Measurements from ENCODE around the gene NRCAM. TPM values are rescaled to one million over a fixed set of nuclear protein-coding genes. Genes with fewer than 3 reads are reported as not detected.

The NRCAM gene
- total and polyA plus RNA-seq, 2 of the 8 experiments (the other 6 are each of a cell fraction or from before 2014, with no cell fraction given) = 2.7 to 3.8 TPM

DNA sequence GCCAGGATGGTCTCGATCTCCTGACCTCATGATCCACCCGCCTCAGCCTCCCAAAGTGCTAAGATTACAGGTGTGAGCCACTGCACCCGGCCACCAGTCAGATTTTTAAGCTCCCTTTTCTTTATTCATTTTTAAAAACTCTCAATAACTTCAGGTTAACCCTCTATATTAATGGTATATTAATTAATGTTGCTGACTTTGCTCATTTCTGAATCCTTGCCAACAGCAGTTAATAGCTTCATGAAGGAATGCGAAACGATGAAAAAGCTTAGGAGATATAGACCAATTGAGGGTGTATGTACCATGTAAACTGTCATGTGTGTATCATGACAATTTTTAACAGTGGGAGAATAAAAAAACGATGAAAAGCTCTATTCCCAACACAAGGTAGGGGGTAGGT is 42.2 kb upstream of the NRCAM start:
- CTCF ChIA-PET (ENCODE audit: partially characterized antibody) = interaction anchor here (0.6 to 5.4 kb wide), 15 partner anchors 11 to 1501 kb away, joined by 3 to 42 read pairs (median 3); partner anchors contain the start of gene PNPLA8
- no peak for FAIRE-seq

More for the DNA sequence above, 42.2 kb upstream of the NRCAM start:
- peaks cover 0 to 11% (median 0%) of the 10 kb centered on the region in 4 experiments; a peak in 2 of 8 replicates for H3K36me3 ChIP-seq (ENCODE audit: control insufficient read depth in 2 of 4, insufficient read depth in 4 of 4, low read length in 3 of 4)
- H2BK5ac ChIP-seq (ENCODE audit: low read depth, low read length) = no peak overlapping the region
- H2BK15ac ChIP-seq (ENCODE audit: low read length) = no peak overlapping the region
- no peaks in the 10 kb centered on the region for H3K79me2 ChIP-seq (ENCODE audit: control insufficient read depth in 1 of 2, insufficient read depth in 2 of 2, low read length in 2 of 2)
- H4K91ac ChIP-seq (replicated peaks; ENCODE audit: insufficient read length, low read length) = no peak overlapping the region
- no peak overlapping the region for H2BK120ac ChIP-seq (replicated peaks; ENCODE audit: low read depth, low read length)
- H3K23ac ChIP-seq (ENCODE audit: insufficient read length) = no peak overlapping the region
- no peak overlapping the region for H3K4ac ChIP-seq (replicated peaks; ENCODE audit: insufficient read length, low read depth, low read length)
- H3K79me1 ChIP-seq (ENCODE audit: low read depth, low read length) = no peaks in the 10 kb centered on the region
- H3K4me1 ChIP-seq (replicated peaks in 1 of 4; ENCODE audit: control insufficient read depth in 3 of 4, insufficient read depth in 4 of 4, low read length in 3 of 4) = no peaks in the 10 kb centered on the region
- H3K56ac ChIP-seq (replicated peaks; ENCODE audit: insufficient read length, low read depth, low read length) = no peak overlapping the region
- H2AK5ac ChIP-seq (ENCODE audit: low read depth, low read length) = no peak overlapping the region
- no peaks in the 10 kb centered on the region for H3K23me2 ChIP-seq (ENCODE audit: low read depth, low read length)
- H3K4me3 ChIP-seq (ENCODE audit: extremely low read depth in 1 of 4, insufficient read depth in 2 of 4, low read depth in 3 of 4, low read length in 4 of 4) = no peak overlapping the region
- H3K9me3 ChIP-seq (ENCODE audit: insufficient read depth in 2 of 2, low read depth in 1 of 2, low read length in 1 of 2) = no peaks in the 10 kb centered on the region
- no peaks in the 10 kb centered on the region for H4K20me1 ChIP-seq (replicated peaks in 1 of 2; ENCODE audit: control insufficient read depth in 1 of 2, insufficient read depth in 2 of 2, low read length in 2 of 2)
- H3K9ac ChIP-seq (replicated peaks in 1 of 4; ENCODE audit: extremely low read depth in 1 of 4, low read depth in 3 of 4, low read length in 3 of 4) = no peak overlapping the region
- POLR2A ChIA-PET (ENCODE audit: partially characterized antibody) = no interaction called here
- TF ChIP-seq TEAD4 (IDR thresholded peaks at IDR 0.05; ENCODE audit: low read depth, low read length) (no peak), RNF2 (IDR thresholded peaks at IDR 0.05; ENCODE audit: borderline replicate concordance, low read depth, low read length, missing control alignments, poor library complexity, severe bottlenecking) (no peak), NRF1 (IDR thresholded peaks at IDR 0.05; ENCODE audit: low read depth, low read length) (no peak), TAF7 (optimal IDR thresholded peaks at IDR 0.05; ENCODE audit: borderline replicate concordance, low read depth, low read length) (no peak), HDAC2 (IDR thresholded peaks at IDR 0.05; ENCODE audit: borderline replicate concordance in 1 of 2, low read depth in 2 of 2, low read length in 2 of 2) (no peak), SP1 (IDR thresholded peaks at IDR 0.05; ENCODE audit: low read depth, low read length) (no peak), BACH1 (IDR thresholded peaks at IDR 0.05; ENCODE audit: low read length) (no peak), EGR1 (IDR thresholded peaks at IDR 0.05; ENCODE audit: borderline replicate concordance, low read depth, low read length) (no peak), CREB1 (IDR thresholded peaks at IDR 0.05) (no peak), EP300 (IDR thresholded peaks at IDR 0.05; ENCODE audit: borderline replicate concordance in 1 of 2, low read depth in 2 of 2, low read length in 2 of 2) (no peak), FOSL1 (IDR thresholded peaks at IDR 0.05; ENCODE audit: insufficient read depth, low read depth, low read length) (no peak), TBP (IDR thresholded peaks at IDR 0.05; ENCODE audit: low read depth, low read length) (no peak), KDM5A (IDR thresholded peaks at IDR 0.05; ENCODE audit: low read length) (no peak)
- TF ChIP-seq, protein P1, sequence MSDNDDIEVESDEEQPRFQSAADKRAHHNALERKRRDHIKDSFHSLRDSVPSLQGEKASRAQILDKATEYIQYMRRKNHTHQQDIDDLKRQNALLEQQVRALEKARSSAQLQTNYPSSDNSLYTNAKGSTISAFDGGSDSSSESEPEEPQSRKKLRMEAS (IDR thresholded peaks at IDR 0.05) = no peak
- H2AFZ ChIP-seq (ENCODE audit: low read length) = no peak overlapping the region
- DNase-seq (ENCODE audit: low read depth in 1 of 2, low spot score in 2 of 2) = no peak
- no peak overlapping the region for H4K5ac ChIP-seq (ENCODE audit: insufficient read length, low read depth, low read length)
- H3K14ac ChIP-seq (ENCODE audit: insufficient read length) = no peak overlapping the region
- H3K4me2 ChIP-seq (ENCODE audit: insufficient read depth in 1 of 2, low read depth in 2 of 2, low read length in 2 of 2) = no peak overlapping the region
- H3K27ac ChIP-seq (ENCODE audit: low read depth, low read length) = no peak overlapping the region
- H3K18ac ChIP-seq (ENCODE audit: extremely low read depth, low read length) = no peak overlapping the region
- 83% methylated on average over 6 of the region's 6 CpGs; no CpG with 5 or more reads in 1 of the 2 experiments for WGBS, 2 experiments (ENCODE audit: extremely low coverage in 1 of 2, insufficient coverage in 1 of 2, insufficient read length in 1 of 2, insufficient replicate concordance in 2 of 2, low coverage in 1 of 2, low lambda C conversion rate in 2 of 2, missing lambda C conversion rate in 1 of 2)
- H2BK20ac ChIP-seq (ENCODE audit: low read length) = no peak overlapping the region
- no peaks in the 10 kb centered on the region for H3K27me3 ChIP-seq (replicated peaks in 1 of 4; ENCODE audit: control insufficient read depth in 3 of 4, extremely low read depth in 1 of 4, insufficient read depth in 3 of 4, low read length in 3 of 4)
- H2BK12ac ChIP-seq (ENCODE audit: low read depth, low read length) = no peak overlapping the region
- H4K8ac ChIP-seq (ENCODE audit: extremely low read depth, insufficient read depth, low read length) = no peak overlapping the region

Measured in H1 (cell line).